SK-N-SH (cell line): ENCODE results near the gene WWOX.

Experiments
- CHD2 ChIP-seq: fragments of 150-350 bp; IDR thresholded peaks from 2 replicates; pipeline ENCODE4 v1.6.1; 2018; ENCODE audit warnings: low read length; ENCODE audit not compliant: partially characterized antibody
- CTCF ChIP-seq: fragments of 200-600 bp; sonication (generic); IDR thresholded peaks from 2 replicates; pipeline ENCODE4 v1.6.1; 2017; ENCODE audit warnings: antibody characterized with exemption, mild to moderate bottlenecking, moderate library complexity
- POLR2AphosphoS5 ChIP-seq: IDR thresholded peaks from 2 replicates; pipeline ENCODE4 v1.6.1; 2012; ENCODE audit warnings: low read depth, low read length
- REST ChIP-seq: IDR thresholded peaks from 2 replicates; pipeline ENCODE4 v1.6.1; 2012; ENCODE audit warnings: mild to moderate bottlenecking, low read depth, low read length, moderate library complexity
- TAF1 ChIP-seq: IDR thresholded peaks from 2 replicates; pipeline ENCODE4 v1.6.1; 2012; ENCODE audit warnings: low read depth, mild to moderate bottlenecking, low read length, moderate library complexity, borderline replicate concordance

DNA sequence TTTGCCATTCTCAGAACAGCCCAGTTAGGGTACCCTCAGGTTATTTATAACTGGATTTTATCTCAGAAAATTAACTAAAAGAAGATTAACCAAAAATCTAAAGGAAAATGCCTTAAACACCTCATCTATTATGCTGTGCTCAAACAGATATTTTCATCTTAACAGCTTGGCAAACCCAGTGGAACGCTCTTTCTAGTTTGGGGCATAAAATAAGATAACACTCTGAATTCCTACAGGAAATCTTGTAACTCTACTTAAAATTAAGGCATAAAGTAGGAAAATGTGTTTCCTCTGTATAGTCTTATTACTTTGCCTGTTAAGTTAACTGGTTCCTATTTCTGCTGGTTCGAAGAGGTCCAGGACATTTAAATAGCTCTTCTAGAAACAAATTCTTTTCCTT, 777.2 kb downstream of the WWOX start:
- TF ChIP-seq TAF1 = no peak
- no peak for TF ChIP-seq REST
- TF ChIP-seq POLR2AphosphoS5 = no peak
- no peak for TF ChIP-seq CTCF
- no peak for TF ChIP-seq CHD2
